Fibroblast of skin of scalp (primary cell): ENCODE results near the gene LMTK2. TPM values are rescaled to one million over a fixed set of nuclear protein-coding genes. Genes with fewer than 3 reads are reported as not detected.

Experiments used
- DNase-seq: peaks from one replicate; pipeline ENCODE4 v3.0.0-alpha.2; 2013
- polyA plus RNA-seq, 2 experiments: library from polyadenylated mRNA; unstranded; fragments of 120-200 nt; gene quantifications; one replicate each; pipeline ENCODE4 v1.2.1, GENCODE V29; 2013; ENCODE audit not compliant: insufficient read length in 2 of 2

LMTK2 gene
- polyA plus RNA-seq (2013, experiment 1 of 2; ENCODE audit: insufficient read length) = 6.5 TPM
- polyA plus RNA-seq (2013, experiment 2 of 2; ENCODE audit: insufficient read length) = 6.4 TPM

- DNase-seq = peak; percentile 90
These were observed at the start of gene LMTK2 for GRCh38 chr7:98106647-98107312. TSS of gene LMTK2 (plus strand) at chr7:98106862. CDS start at chr7:98107178, 316 bp downstream.

GRCh38 chr7:98057157-98057556 lies 49.5 kb upstream of the LMTK2 start:
- no peak for DNase-seq

GRCh38 chr7:98058186-98058585 lies 48.5 kb upstream of the LMTK2 start:
- no peak for DNase-seq

GRCh38 chr7:98064233-98064632 lies 42.4 kb upstream of the LMTK2 start:
- no peak for DNase-seq

- DNase-seq = no peak
These were observed 40.5 kb upstream of the LMTK2 start for GRCh38 chr7:98066208-98066607.

- DNase-seq = no peak
These were observed 39.6 kb upstream of the LMTK2 start for GRCh38 chr7:98066934-98067507.

- no peak for DNase-seq
These were observed 33.6 kb upstream of the LMTK2 start for GRCh38 chr7:98073047-98073446.

GRCh38 chr7:98075801-98076200 lies 30.9 kb upstream of the LMTK2 start:
- no peak for DNase-seq

GRCh38 chr7:98077762-98078161 lies 28.9 kb upstream of the LMTK2 start:
- no peak for DNase-seq

GRCh38 chr7:98078197-98078870 lies 28.3 kb upstream of the LMTK2 start:
- no peak for DNase-seq

- no peak for DNase-seq
These were observed 26.6 kb upstream of the LMTK2 start for GRCh38 chr7:98079891-98080648.

- no peak for DNase-seq
These were observed 25.3 kb upstream of the LMTK2 start for GRCh38 chr7:98081319-98081718.

GRCh38 chr7:98084631-98085030 lies 22.0 kb upstream of the LMTK2 start:
- no peak for DNase-seq

GRCh38 chr7:98085674-98086073 lies 21.0 kb upstream of the LMTK2 start:
- no peak for DNase-seq

- no peak for DNase-seq
These were observed 20.4 kb upstream of the LMTK2 start for GRCh38 chr7:98086281-98086718.

GRCh38 chr7:98088109-98088508 lies 18.6 kb upstream of the LMTK2 start:
- DNase-seq = no peak

GRCh38 chr7:98090116-98090515 lies 16.5 kb upstream of the LMTK2 start:
- DNase-seq = no peak

GRCh38 chr7:98091061-98091460 lies 15.6 kb upstream of the LMTK2 start:
- DNase-seq = no peak

GRCh38 chr7:98091523-98091922 lies 15.1 kb upstream of the LMTK2 start:
- no peak for DNase-seq

- DNase-seq = no peak
These were observed 9.5 kb upstream of the LMTK2 start for GRCh38 chr7:98097042-98097645.

GRCh38 chr7:98100088-98100487 lies 6.6 kb upstream of the LMTK2 start:
- no peak for DNase-seq

GRCh38 chr7:98102170-98102569 lies 4.5 kb upstream of the LMTK2 start:
- no peak for DNase-seq
